Stimulated activated CD8-positive, alpha-beta memory T cell treated with anti-CD3 and anti-CD28 coated beads, Interleukin-4, amount 100 ng/mL, for 4 hours (primary cell): ENCODE data around the gene ARL6IP4.

ENCODE experiments used
- DNase-seq, 2 donors: peaks; one replicate each; pipeline ENCODE4 v3.0.0-alpha.2; 2020; ENCODE audit warnings: low read depth in 2 of 2, low spot score in 1 of 2

Gene ARL6IP4

GRCh38 chr12:122989874-122990419 lies 9.5 kb downstream of the ARL6IP4 start:
- DNase-seq, result no peak

DNA sequence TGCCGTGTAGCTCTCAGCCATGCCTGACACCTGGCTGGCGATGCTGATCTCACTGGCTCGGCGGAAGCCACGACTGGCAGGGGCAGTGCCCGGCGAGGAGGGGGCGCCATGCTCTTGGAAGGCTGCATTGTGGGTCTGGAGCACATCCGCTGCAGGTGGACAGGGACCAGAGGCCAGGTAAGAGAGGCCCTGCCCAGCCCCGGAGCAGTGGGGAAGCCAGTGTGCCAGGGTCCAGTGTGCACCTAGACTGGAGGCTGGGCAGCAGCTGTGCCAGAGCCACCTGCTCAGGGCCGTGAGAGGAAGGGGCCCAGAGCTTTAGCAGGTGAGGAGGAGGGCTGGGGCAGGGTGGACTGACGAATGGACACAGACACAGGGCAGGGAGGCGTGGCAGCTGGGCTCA lies 10.1 kb downstream of the ARL6IP4 start:
- no peak for DNase-seq

DNA sequence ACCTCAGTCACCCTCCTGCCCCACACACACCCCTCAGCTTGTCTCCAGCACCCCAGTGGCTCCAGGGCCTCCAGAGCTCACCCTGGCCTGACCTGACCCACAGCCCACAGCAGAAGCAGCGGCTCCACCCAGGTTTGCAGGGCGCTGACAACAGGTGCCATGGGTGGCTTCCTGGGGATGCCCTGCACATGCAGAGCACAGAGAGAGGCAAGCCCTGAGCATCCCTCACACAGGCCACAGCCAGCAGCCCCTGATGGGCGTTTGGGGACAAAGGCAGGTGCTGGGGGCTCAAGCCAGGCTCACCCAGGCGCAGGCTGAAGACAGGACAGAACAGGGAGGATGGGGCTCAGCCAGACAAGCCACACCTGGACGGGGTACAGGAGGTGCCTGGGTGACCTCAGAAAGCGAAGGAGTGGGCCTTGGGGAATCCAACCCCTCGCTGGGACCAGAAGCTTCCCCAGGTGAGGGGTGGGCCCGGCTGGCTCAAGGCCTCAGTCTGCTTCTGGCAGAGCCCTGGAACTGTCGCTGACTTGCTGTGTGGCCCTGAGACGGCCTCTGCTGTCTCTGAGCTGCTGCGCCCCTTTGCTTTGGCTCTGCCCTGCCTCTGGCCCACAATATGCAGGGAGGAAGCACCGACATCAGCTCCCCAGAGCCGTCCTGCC lies 10.6 kb downstream of the ARL6IP4 start:
- no peak for DNase-seq

DNA sequence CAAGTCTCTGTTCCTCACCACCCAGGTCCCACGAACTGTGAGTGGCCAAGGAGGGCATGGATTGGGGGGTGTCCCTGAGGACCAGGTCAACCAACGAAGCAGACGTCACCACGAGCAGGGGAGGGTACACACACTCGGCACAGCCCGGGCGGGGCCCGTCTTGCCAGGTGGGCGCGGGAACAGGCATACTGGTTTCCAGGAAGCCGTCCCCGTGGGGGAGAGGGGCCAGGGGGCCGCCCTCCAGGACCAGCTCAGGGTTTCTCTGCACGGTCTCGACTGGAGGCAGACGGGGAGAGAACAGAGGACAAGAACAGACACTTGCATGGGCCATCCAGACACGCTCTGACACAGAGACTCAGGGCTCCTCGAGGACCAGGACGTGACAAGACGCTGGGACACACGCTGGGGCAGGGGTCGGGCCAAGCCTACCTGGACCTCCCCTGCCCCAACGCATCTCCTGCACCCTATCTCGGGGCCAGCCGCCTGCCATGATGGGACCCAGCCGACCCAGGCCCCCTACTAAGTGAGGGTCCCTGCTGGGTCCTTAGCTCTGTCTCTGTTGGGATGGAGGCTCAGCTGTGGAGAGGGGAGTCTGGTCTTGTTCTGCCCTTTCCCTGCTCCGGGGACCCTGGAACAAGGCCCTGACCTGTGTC lies 11.3 kb downstream of the ARL6IP4 start:
- no peak for DNase-seq

DNA sequence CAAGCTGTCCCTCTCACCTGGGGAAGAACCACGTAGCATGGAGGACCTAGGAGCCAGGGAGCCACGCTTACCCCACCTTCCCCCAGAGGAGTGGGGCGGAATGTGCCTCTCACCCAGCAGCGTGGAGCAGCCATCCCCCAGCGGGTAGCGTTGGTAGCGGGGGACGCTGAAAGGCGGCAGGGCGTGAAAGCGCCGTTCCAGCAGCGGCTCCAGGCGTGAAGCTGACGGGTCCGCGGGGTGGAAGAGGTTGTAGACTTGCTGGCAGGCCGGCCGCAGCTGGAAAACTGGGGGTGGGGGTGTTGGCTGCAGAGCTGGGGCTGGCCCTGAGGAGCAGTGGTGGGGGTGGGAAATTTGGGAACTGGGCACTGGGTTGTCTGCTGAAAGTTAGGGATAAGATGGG lies 11.9 kb downstream of the ARL6IP4 start:
- DNase-seq, result no peak

- no peak for DNase-seq
Measured at GRCh38 chr12:122994140-122994675, 13.7 kb downstream of the ARL6IP4 start.

- DNase-seq, result no peak
Measured at GRCh38 chr12:122994781-122995502, 14.5 kb downstream of the ARL6IP4 start.

- no peak for DNase-seq
Measured at GRCh38 chr12:122995503-122996187, 15.2 kb downstream of the ARL6IP4 start.

- no peak for DNase-seq
Measured at GRCh38 chr12:122996188-122996601, 15.7 kb downstream of the ARL6IP4 start.

GRCh38 chr12:122996621-122997342 lies 16.3 kb downstream of the ARL6IP4 start:
- no peak for DNase-seq

DNA sequence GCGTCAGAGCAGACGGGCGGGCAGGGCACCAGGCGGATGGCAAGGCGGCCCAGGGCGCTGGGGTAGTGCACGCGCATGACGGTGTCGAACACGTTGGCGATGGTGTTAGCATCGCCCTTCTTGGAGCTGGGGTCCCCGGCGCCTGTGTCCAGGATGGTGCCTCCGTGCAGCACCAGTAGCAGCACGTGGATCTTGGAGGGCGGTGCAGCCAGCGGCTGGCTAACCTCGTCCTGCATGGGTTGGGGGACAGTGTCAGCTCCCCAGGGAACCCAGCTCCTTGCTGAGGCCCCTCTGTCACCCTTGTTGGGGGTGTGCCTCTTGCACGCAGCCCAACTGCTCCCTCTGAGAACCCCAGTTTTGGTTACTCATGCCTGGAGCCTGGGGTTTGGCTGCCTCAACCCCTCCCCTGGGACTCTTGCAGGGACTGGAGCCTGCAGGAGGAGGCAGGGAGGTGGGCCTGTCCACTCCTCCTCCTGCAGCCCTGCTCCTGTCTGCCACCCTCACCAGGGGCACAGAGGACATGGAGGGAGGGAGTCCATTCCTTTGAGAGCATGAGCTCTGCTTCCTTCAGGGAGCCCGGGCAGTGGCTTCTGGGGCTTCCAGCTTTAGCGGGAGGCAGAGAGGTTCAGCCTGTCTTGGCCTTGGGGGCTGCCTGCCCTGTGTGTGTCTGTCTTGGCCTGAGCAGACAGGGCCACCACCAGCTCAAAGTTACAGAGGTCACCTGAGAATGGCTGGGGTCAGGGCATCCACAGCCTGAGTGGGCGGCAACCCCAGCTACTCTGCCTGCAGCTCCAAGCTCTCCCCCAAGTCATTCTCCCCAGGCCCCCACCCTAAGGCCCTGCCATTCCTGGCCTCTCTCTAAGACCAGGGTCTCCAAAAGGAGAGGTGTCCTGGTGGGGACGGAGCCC lies 17.1 kb downstream of the ARL6IP4 start:
- DNase-seq, result no peak

- DNase-seq, result no peak
Measured at GRCh38 chr12:122998316-122998715, 17.8 kb downstream of the ARL6IP4 start.

- DNase-seq, result no peak
Measured at GRCh38 chr12:122999196-122999946, 18.9 kb downstream of the ARL6IP4 start.

- no peak for DNase-seq
Measured at GRCh38 chr12:122999986-123000420, 19.5 kb downstream of the ARL6IP4 start.

GRCh38 chr12:123000578-123000977 lies 20.1 kb downstream of the ARL6IP4 start:
- DNase-seq, result no peak

DNA sequence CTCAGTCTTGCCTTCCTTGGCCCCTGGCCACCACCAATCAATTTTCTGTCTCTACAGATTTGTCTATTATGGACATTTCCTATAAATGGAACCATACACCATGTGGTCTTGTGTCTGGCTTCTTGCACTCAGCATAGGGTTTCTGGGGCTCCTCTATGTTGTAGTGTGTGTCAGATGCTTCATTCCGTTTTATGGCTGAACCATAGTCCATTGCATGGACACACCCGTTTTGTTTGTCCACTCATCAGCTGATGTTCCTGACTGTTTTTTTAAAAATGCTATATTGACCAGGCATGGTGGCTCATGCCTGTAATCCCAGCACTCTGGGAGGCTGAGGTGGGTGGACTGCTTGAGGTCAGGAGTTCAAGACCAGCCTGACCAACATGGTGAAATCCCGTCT lies 21.0 kb downstream of the ARL6IP4 start:
- no peak for DNase-seq

DNA sequence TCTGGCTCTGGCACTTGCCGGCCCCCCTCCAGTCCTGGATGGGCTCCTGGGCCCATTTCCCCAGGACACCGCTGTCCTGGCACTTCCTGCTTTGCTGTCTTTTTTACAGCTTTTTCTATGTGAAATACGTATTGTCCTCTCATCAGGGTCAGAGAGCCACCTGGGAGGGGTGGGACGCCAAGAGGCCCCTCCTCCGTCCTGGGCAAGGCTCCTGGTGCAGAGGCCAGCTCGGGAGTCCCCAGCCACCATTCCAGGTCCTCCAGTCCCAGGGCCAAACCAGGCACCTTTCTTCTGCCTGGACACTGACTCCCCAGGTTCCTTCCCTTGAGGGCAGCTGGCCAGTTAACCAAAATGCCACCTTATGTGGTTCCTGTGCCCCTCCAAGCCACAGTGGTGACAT lies 22.8 kb downstream of the ARL6IP4 start:
- DNase-seq, result no peak

GRCh38 chr12:123004287-123004686 lies 23.8 kb downstream of the ARL6IP4 start:
- DNase-seq, result no peak
